OCI-LY3 (cell line): Measurements from ENCODE around the gene CASP8.
A peak's percentile ranks its signal among the peaks of the same experiment; 100 is the strongest.

Experiments used
- H2AFZ ChIP-seq: fragments of 200-600, 300-600 bp; shearing (Covaris generic); 2 replicates; pipeline ENCODE4 v1.6.0; 2014; ENCODE audit warnings: antibody characterized with exemption, low read depth, low read length
- H3K27ac ChIP-seq: fragments of 200-600, 300-600 bp; sonication (generic); 2 replicates; pipeline ENCODE4 v1.5.1; 2014; ENCODE audit warnings: mild to moderate bottlenecking, low read length, moderate library complexity, mixed read lengths
- H3K27me3 ChIP-seq: fragments of 200-600, 300-600 bp; sonication (generic); 2 replicates; pipeline ENCODE4 v1.6.1; 2014; ENCODE audit warnings: low read depth, low read length, mixed read lengths
- H3K36me3 ChIP-seq: fragments of 200-600, 300-600 bp; sonication (generic); replicated peaks from 2 replicates; pipeline ENCODE3; 2014; ENCODE audit warnings: low read depth, low read length, mixed read lengths
- H3K4me1 ChIP-seq: fragments of 300-600, 200-600 bp; sonication (generic); 2 replicates; pipeline ENCODE4 v1.6.1; 2014; ENCODE audit warnings: low read length, mixed read lengths
- H3K4me2 ChIP-seq: fragments of 200-600, 300-600 bp; sonication (generic); 2 replicates; pipeline ENCODE4 v1.6.1; 2014; ENCODE audit warnings: low read length, mixed read lengths
- H3K4me3 ChIP-seq: fragments of 300-600, 200-600 bp; sonication (generic); 2 replicates; pipeline ENCODE4 v1.5.1; 2014; ENCODE audit warnings: antibody characterized with exemption, mild to moderate bottlenecking, low read length, moderate library complexity
- H3K79me2 ChIP-seq: fragments of 300-600, 200-600 bp; shearing (Covaris generic); 2 replicates; pipeline ENCODE4 v1.6.1; 2014; ENCODE audit warnings: mild to moderate bottlenecking, low read length, mixed read lengths
- H3K9ac ChIP-seq: fragments of 300-600, 200-600 bp; shearing (Covaris generic); 2 replicates; pipeline ENCODE4 v1.6.0; 2014; ENCODE audit warnings: mild to moderate bottlenecking, low read length, moderate library complexity
- H3K9me3 ChIP-seq: fragments of 200-600, 300-600 bp; shearing (Covaris generic); 2 replicates; pipeline ENCODE4 v1.6.1; 2014; ENCODE audit warnings: low read length, mixed read lengths; ENCODE audit not compliant: insufficient read depth
- H4K20me1 ChIP-seq: fragments of 200-600, 300-600 bp; sonication (generic); 2 replicates; pipeline ENCODE4 v1.6.1; 2016; ENCODE audit warnings: low read length, mixed read lengths; ENCODE audit not compliant: insufficient read depth
- CTCF ChIP-seq: fragments of 200-600, 300-600 bp; sonication (generic); IDR thresholded peaks from 2 replicates; pipeline ENCODE4 v1.5.1; 2014; ENCODE audit warnings: antibody characterized with exemption, low read length, low read depth
- EZH2phosphoT487 ChIP-seq: fragments of 200-600 bp; shearing (Covaris generic); IDR thresholded peaks from 2 replicates; pipeline ENCODE4 v1.6.1; 2018; ENCODE audit warnings: antibody characterized with exemption, mixed run types, low read depth

The CASP8 gene

DNA sequence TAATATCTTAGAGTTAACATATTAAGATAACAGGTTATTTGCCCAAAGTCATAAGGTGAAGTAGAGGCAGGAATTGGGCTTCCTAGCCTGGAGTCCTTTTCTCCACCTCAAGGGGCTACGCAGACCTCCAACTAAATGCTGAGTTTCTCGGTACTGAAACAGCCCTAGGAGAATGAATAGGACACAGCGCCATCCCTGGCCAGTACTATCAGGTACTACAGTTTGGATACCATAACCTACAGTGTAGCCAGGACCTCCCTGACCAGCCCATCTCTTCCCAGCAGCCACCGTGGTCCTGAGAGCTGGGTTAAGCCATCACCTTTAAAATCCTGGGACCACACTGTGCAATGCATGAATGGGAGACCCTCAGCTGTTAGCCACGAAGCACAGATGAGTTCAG, 15.7 kb downstream of the CASP8 start:
- Histone ChIP-seq H3K79me2 (peaks cover 3% of the 10 kb centered on the region; the same call in 1 of the 2 replicates), H2AFZ (no peak overlapping the region), H4K20me1 (peaks cover 11% of the 10 kb centered on the region; the same call in 1 of the 2 replicates), H3K27me3 (no peaks in the 10 kb centered on the region), H3K4me1 (peaks cover 16% of the 10 kb centered on the region), H3K36me3 (peaks cover 71% of the 10 kb centered on the region), H3K9me3 (no peaks in the 10 kb centered on the region), H3K4me2 (no peak overlapping the region), H3K4me3 (no peak overlapping the region), H3K27ac (no peak overlapping the region), H3K9ac (no peak overlapping the region)
- TF ChIP-seq CTCF, result peak; percentile 11; the same call in 1 of the 2 replicates
- TF ChIP-seq EZH2phosphoT487, result no peak

GRCh38 chr2:201276511-201276910, 16.2 kb downstream of the CASP8 start:
- Histone ChIP-seq H3K4me2 (no peak overlapping the region), H3K4me3 (no peak overlapping the region), H3K4me1 (peaks cover 16% of the 10 kb centered on the region), H2AFZ (no peak overlapping the region), H4K20me1 (peaks cover 9% of the 10 kb centered on the region; the same call in 1 of the 2 replicates), H3K27ac (no peak overlapping the region), H3K27me3 (no peaks in the 10 kb centered on the region), H3K9ac (no peak overlapping the region), H3K9me3 (no peaks in the 10 kb centered on the region), H3K79me2 (peaks cover 3% of the 10 kb centered on the region; the same call in 1 of the 2 replicates), H3K36me3 (peaks cover 70% of the 10 kb centered on the region)
- no peak for TF ChIP-seq CTCF
- TF ChIP-seq EZH2phosphoT487, result no peak

DNA sequence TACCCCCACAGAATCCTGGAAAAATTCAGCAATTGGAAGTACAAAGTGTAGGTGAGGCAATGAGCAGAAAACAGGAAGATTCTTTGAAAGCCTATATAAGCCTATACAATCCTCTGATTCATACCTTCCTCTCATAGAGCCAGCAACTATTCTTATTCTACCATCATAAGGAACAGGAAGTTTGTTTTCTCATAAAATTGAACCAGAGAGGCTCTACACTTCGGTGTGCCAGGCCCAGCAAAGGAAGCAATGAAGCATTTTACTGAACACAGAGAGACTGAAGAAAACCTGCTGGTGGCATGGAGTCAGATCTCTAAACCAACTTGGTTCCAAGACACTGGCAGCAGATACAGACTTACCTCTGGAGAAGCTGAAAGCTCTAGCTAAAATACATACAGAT, 18.7 kb downstream of the CASP8 start:
- H3K4me3 ChIP-seq, result no peak overlapping the region
- H3K79me2 ChIP-seq, result no peaks in the 10 kb centered on the region
- no peak for TF ChIP-seq EZH2phosphoT487
- no peak for TF ChIP-seq CTCF
- H3K27me3 ChIP-seq, result no peaks in the 10 kb centered on the region
- H2AFZ ChIP-seq, result no peak overlapping the region
- H4K20me1 ChIP-seq, result no peaks in the 10 kb centered on the region
- no peaks in the 10 kb centered on the region for H3K9me3 ChIP-seq
- peaks cover 52% of the 10 kb centered on the region for H3K36me3 ChIP-seq
- peak overlapping the region; percentile 26; the same call in 1 of the 2 replicates for H3K27ac ChIP-seq
- peaks cover 16% of the 10 kb centered on the region for H3K4me1 ChIP-seq
- H3K9ac ChIP-seq, result no peak overlapping the region
- peak overlapping the region; percentile 24; the same call in 1 of the 2 replicates for H3K4me2 ChIP-seq

GRCh38 chr2:201280191-201281040, 20.1 kb downstream of the CASP8 start:
- no peak overlapping the region for H3K27ac ChIP-seq
- no peak for TF ChIP-seq CTCF
- no peak for TF ChIP-seq EZH2phosphoT487
- H4K20me1 ChIP-seq, result no peaks in the 10 kb centered on the region
- no peak overlapping the region for H3K9ac ChIP-seq
- H3K9me3 ChIP-seq, result no peaks in the 10 kb centered on the region
- no peaks in the 10 kb centered on the region for H3K79me2 ChIP-seq
- H3K4me1 ChIP-seq, result peaks cover 16% of the 10 kb centered on the region
- peaks cover 51% of the 10 kb centered on the region for H3K36me3 ChIP-seq
- no peak overlapping the region for H2AFZ ChIP-seq
- no peak overlapping the region for H3K4me2 ChIP-seq
- H3K27me3 ChIP-seq, result no peaks in the 10 kb centered on the region
- no peak overlapping the region for H3K4me3 ChIP-seq
